Upper lobe of left lung (tissue), 4 donors: ENCODE measurements around the gene LMO4.

Source experiments
- EP300 ChIP-seq, 4 donors: sonication (generic); formaldehyde crosslinking; IDR thresholded peaks; one replicate each; pipeline ENCODE4 v1.5.1; 2017; ENCODE audit warnings: antibody characterized with exemption in 4 of 4, control low read depth in 2 of 4
- POLR2A ChIP-seq, 4 donors: fragments of 450-650 bp; IDR thresholded peaks; one replicate each; pipeline ENCODE4 v1.5.1; 2016 to 2017; ENCODE audit warnings: antibody characterized with exemption in 4 of 4, mild to moderate bottlenecking in 2 of 4
- POLR2AphosphoS5 ChIP-seq, 2 donors: sonication (generic); formaldehyde crosslinking; IDR thresholded peaks; one replicate each; pipeline ENCODE4 v1.5.1; 2017; ENCODE audit warnings: antibody characterized with exemption in 2 of 2
- TF ChIP-seq, protein P1 (sequence below), 6 experiments: fragments of 450-650 bp in 4 of 6; fragments of 200-600 bp in 2 of 6; sonication (generic) in 2 of 6; IDR thresholded peaks; one replicate each; pipeline ENCODE4 v1.5.1; 2016 to 2019; ENCODE audit warnings: antibody characterized with exemption in 6 of 6

DNA sequence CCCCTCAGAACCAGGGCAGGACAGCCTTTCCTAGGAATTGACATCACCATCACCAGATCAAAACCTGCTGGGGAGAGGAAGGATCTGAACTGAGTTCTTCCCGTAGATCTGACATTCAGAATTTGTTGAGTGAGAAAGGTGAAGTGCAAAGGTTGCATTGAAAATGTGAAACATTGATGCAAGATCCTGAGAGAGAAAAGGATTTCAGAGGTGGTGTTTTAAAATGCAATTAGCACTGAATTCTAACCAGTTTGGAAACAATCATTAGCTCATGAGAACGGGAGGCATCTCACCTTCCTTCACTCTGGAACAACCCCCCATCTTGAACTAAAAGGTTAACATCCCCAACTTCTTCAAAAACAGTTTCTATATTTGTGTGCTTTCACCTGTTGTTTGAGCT, 20.4 kb downstream of the LMO4 start:
- TF ChIP-seq, protein P1, sequence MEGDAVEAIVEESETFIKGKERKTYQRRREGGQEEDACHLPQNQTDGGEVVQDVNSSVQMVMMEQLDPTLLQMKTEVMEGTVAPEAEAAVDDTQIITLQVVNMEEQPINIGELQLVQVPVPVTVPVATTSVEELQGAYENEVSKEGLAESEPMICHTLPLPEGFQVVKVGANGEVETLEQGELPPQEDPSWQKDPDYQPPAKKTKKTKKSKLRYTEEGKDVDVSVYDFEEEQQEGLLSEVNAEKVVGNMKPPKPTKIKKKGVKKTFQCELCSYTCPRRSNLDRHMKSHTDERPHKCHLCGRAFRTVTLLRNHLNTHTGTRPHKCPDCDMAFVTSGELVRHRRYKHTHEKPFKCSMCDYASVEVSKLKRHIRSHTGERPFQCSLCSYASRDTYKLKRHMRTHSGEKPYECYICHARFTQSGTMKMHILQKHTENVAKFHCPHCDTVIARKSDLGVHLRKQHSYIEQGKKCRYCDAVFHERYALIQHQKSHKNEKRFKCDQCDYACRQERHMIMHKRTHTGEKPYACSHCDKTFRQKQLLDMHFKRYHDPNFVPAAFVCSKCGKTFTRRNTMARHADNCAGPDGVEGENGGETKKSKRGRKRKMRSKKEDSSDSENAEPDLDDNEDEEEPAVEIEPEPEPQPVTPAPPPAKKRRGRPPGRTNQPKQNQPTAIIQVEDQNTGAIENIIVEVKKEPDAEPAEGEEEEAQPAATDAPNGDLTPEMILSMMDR (IDR thresholded peaks at IDR 0.05), result no peak
- TF ChIP-seq POLR2A (IDR thresholded peaks at IDR 0.05) (no peak), EP300 (IDR thresholded peaks at IDR 0.05) (no peak), POLR2AphosphoS5 (IDR thresholded peaks at IDR 0.05) (no peak)
